GM19099 (cell line): ENCODE results near the gene PHACTR1.

Experiments
- POLR2A ChIP-seq: IDR thresholded peaks from 3 replicates; pipeline ENCODE4 v1.6.1; 2011; ENCODE audit warnings: low read depth; ENCODE audit not compliant: insufficient read length; ENCODE audit errors: extremely low read depth

PHACTR1 gene

GRCh38 chr6:13000537-13000936 is 284.0 kb downstream of the PHACTR1 start:
- no peak for TF ChIP-seq POLR2A

- no peak for TF ChIP-seq POLR2A
Measured at GRCh38 chr6:13001927-13002326, 285.4 kb downstream of the PHACTR1 start.

GRCh38 chr6:13004601-13005000 is 288.0 kb downstream of the PHACTR1 start:
- TF ChIP-seq POLR2A: no peak

- no peak for TF ChIP-seq POLR2A
Measured at GRCh38 chr6:13005994-13006393, 289.4 kb downstream of the PHACTR1 start.

GRCh38 chr6:13006578-13007300 is 290.2 kb downstream of the PHACTR1 start:
- TF ChIP-seq POLR2A: no peak

- TF ChIP-seq POLR2A: no peak
Measured at GRCh38 chr6:13007744-13008143, 291.2 kb downstream of the PHACTR1 start.

- no peak for TF ChIP-seq POLR2A
Measured at GRCh38 chr6:13009031-13009430, 292.5 kb downstream of the PHACTR1 start.

- no peak for TF ChIP-seq POLR2A
Measured at GRCh38 chr6:13009461-13009860, 292.9 kb downstream of the PHACTR1 start.

- no peak for TF ChIP-seq POLR2A
Measured at GRCh38 chr6:13011612-13012146, 295.1 kb downstream of the PHACTR1 start.

GRCh38 chr6:13012296-13012695 is 295.7 kb downstream of the PHACTR1 start:
- no peak for TF ChIP-seq POLR2A

- no peak for TF ChIP-seq POLR2A
Measured at GRCh38 chr6:13012977-13013680, 296.6 kb downstream of the PHACTR1 start.

- no peak for TF ChIP-seq POLR2A
Measured at GRCh38 chr6:13013681-13014503, 297.3 kb downstream of the PHACTR1 start.

GRCh38 chr6:13014504-13015378 is 298.2 kb downstream of the PHACTR1 start:
- no peak for TF ChIP-seq POLR2A

- TF ChIP-seq POLR2A: no peak
Measured at GRCh38 chr6:13015379-13015681, 298.8 kb downstream of the PHACTR1 start.
